ENCODE measurements around the gene MIGA2. TPM values are rescaled to one million over a fixed set of nuclear protein-coding genes. Genes with fewer than 3 reads are reported as not detected.

MIGA2 gene
- total and polyA plus RNA-seq, 8 donors, result 7.5 to 30.9 (median 9.8) TPM

- ATAC-seq (peak; percentile 71 to 85 (median 76)), FAIRE-seq (no peak), DNase-seq (peak; percentile 63 to 84 (median 80))
- Histone ChIP-seq H3K27ac (peak overlapping the region; percentile 55 to 67 (median 62)), H3K4me3 (no peak overlapping the region), H3K27me3 (no peaks in the 10 kb centered on the region), H3K4me1 (peaks cover 16 to 21% (median 21%) of the 10 kb centered on the region in 3 donors), H3K36me3 (peaks cover 0 to 30% (median 3%) of the 10 kb centered on the region in 3 donors), H3K9me3 (no peaks in the 10 kb centered on the region)
- 34 to 35% methylated on average over 13 of the region's 13 CpGs for WGBS, 2 donors
- intact Hi-C loops (cut with DNase I), result no loop called here
- no peak for TF ChIP-seq CTCF (IDR thresholded peaks at IDR 0.05)
Measured at GRCh38 chr9:129094387-129095169, 58.2 kb downstream of the MIGA2 start.

GRCh38 chr9:129095170-129095667, 58.8 kb downstream of the MIGA2 start:
- no peaks in the 10 kb centered on the region for H3K9me3 ChIP-seq
- WGBS, 2 donors, result 87 to 93% methylated on average over 21 of the region's 21 CpGs
- FAIRE-seq, result no peak
- no peak overlapping the region for H3K4me3 ChIP-seq
- no peaks in the 10 kb centered on the region for H3K27me3 ChIP-seq
- H3K4me1 ChIP-seq, result peaks cover 16 to 21% (median 21%) of the 10 kb centered on the region in 3 donors
- intact Hi-C loops (cut with DNase I), result no loop called here
- ATAC-seq, result no peak
- DNase-seq, result peak in 1 of 6 donors; percentile 34
- peaks cover 0 to 30% (median 3%) of the 10 kb centered on the region in 3 donors for H3K36me3 ChIP-seq
- no peak for TF ChIP-seq CTCF (IDR thresholded peaks at IDR 0.05)
- peak overlapping the region; percentile 51 to 67 (median 62) for H3K27ac ChIP-seq

- DNase-seq, result peak in 1 of 6 donors; percentile 44
- Histone ChIP-seq H3K27me3 (no peaks in the 10 kb centered on the region), H3K9me3 (no peaks in the 10 kb centered on the region), H3K4me3 (no peak overlapping the region), H3K27ac (peak overlapping the region in 2 of 4 donors; percentile 61 to 67), H3K36me3 (peaks cover 0 to 30% (median 3%) of the 10 kb centered on the region in 3 donors), H3K4me1 (peaks cover 16 to 22% (median 18%) of the 10 kb centered on the region in 3 donors)
- 89 to 96% methylated on average over 12 of the region's 12 CpGs for WGBS, 2 donors
- ATAC-seq, result no peak
- intact Hi-C loops (cut with DNase I), result no loop called here
- no peak for TF ChIP-seq CTCF (IDR thresholded peaks at IDR 0.05)
- FAIRE-seq, result no peak
Measured at GRCh38 chr9:129095908-129096307, 59.5 kb downstream of the MIGA2 start.

- Histone ChIP-seq H3K4me3 (no peak overlapping the region), H3K27me3 (no peaks in the 10 kb centered on the region), H3K36me3 (peaks cover 0 to 30% (median 3%) of the 10 kb centered on the region in 3 donors), H3K27ac (no peak overlapping the region), H3K9me3 (no peaks in the 10 kb centered on the region), H3K4me1 (peaks cover 33 to 41% (median 35%) of the 10 kb centered on the region in 3 donors)
- DNase-seq (no peak), FAIRE-seq (no peak), ATAC-seq (no peak)
- 93 to 96% methylated on average over 15 to 16 of the region's 16 CpGs for WGBS, 2 donors
- intact Hi-C loops (cut with DNase I), result no loop called here
- TF ChIP-seq CTCF (IDR thresholded peaks at IDR 0.05), result no peak
Measured at GRCh38 chr9:129097671-129098306, 61.4 kb downstream of the MIGA2 start.

Data from pancreas (tissue), 10 donors.